Endothelial cell of umbilical vein (primary cell): Measurements from ENCODE around the gene CPLANE2. TPM values are rescaled to one million over a fixed set of nuclear protein-coding genes. Genes with fewer than 3 reads are reported as not detected.

Source experiments
- BruUV-seq: library from RNA; stranded (reverse); fragments of 400-500 nt; replicated peaks from 2 replicates; lab custom pipeline; 2021; lab: Mats Ljungman, UMichigan
- CTCF ChIA-PET: fragments of 300-600, 350-600 bp; sonication (Branson Sonifier 250); formaldehyde crosslinking; loops from one replicate; lab custom pipeline; 2021; ENCODE audit warnings: antibody characterized with exemption, inconsistent platforms; lab: Charles Lee
- POLR2A ChIA-PET: fragments of 300-600, 350-600 bp; sonication (Branson Sonifier 250); formaldehyde crosslinking; loops from one replicate; lab custom pipeline; 2021; ENCODE audit warnings: antibody characterized with exemption, inconsistent platforms; lab: Charles Lee
- DNase-seq: peaks from one replicate; pipeline ENCODE4 v3.0.0-alpha.2; 2011; ENCODE audit warnings: low read depth, low spot score
- FAIRE-seq: peaks from 2 replicates; lab custom pipeline; 2011; peaks lifted over from hg19 to GRCh38; lab: Jason Lieb, UNC
- H2AFZ ChIP-seq: 2 replicates; pipeline ENCODE4 v1.6.0; 2012; ENCODE audit warnings: low read depth, low read length, control low read depth, inconsistent platforms
- H3K27ac ChIP-seq: 2 replicates; pipeline ENCODE4 v1.5.1; 2011; ENCODE audit warnings: low read depth, mild to moderate bottlenecking, control low read depth, low read length, moderate library complexity; ENCODE audit not compliant: insufficient read depth
- H3K27me3 ChIP-seq, 2 experiments: 2 replicates each; pipeline versions ENCODE4 v1.6.0 to v1.6.1; 2011; ENCODE audit warnings: low read length in 2 of 2, mixed read lengths in 1 of 2; ENCODE audit not compliant: control insufficient read depth in 2 of 2, insufficient read depth in 2 of 2
- H3K36me3 ChIP-seq, 2 experiments: 2 replicates in 1 of 2; 3 replicates in 1 of 2; pipeline ENCODE4 v1.5.1; 2011; ENCODE audit warnings: low read length in 2 of 2, mild to moderate bottlenecking in 1 of 2, moderate library complexity in 1 of 2; ENCODE audit not compliant: control insufficient read depth in 2 of 2, insufficient read depth in 2 of 2; ENCODE audit errors: extremely low read depth in 1 of 2
- H3K4me1 ChIP-seq: 3 replicates; pipeline ENCODE4 v1.5.1; 2011; ENCODE audit warnings: mild to moderate bottlenecking, low read length; ENCODE audit not compliant: control insufficient read depth, insufficient read depth; ENCODE audit errors: extremely low read depth
- H3K4me2 ChIP-seq: 2 replicates; pipeline ENCODE4 v1.6.1; 2011; ENCODE audit warnings: low read length, control low read depth, mixed read lengths; ENCODE audit not compliant: insufficient read depth
- H3K4me3 ChIP-seq, 3 experiments: fragments of 200-600 bp in 1 of 3; sonication (generic), shearing (Covaris generic) in 1 of 3; replicated peaks in 1 of 3; 2 replicates each; pipeline ENCODE4 v1.5.1; 2011 to 2016; ENCODE audit warnings: control low read depth in 3 of 3, low read length in 3 of 3, mild to moderate bottlenecking in 2 of 3, inconsistent platforms in 1 of 3, low read depth in 1 of 3, moderate library complexity in 1 of 3; ENCODE audit not compliant: insufficient read depth in 1 of 3
- H3K79me2 ChIP-seq: 2 replicates; pipeline ENCODE4 v1.6.0; 2012; ENCODE audit warnings: low read length, inconsistent platforms; ENCODE audit not compliant: control insufficient read depth, insufficient read depth
- H3K9ac ChIP-seq: replicated peaks from 2 replicates; pipeline ENCODE3; 2011; ENCODE audit warnings: low read length, control low read depth; ENCODE audit not compliant: insufficient read depth; ENCODE audit errors: extremely low read depth
- H3K9me1 ChIP-seq: replicated peaks from 3 replicates; pipeline ENCODE4 v1.6.0; 2011; ENCODE audit warnings: mild to moderate bottlenecking, low read length; ENCODE audit not compliant: control insufficient read depth, insufficient read depth; ENCODE audit errors: extremely low read depth
- H3K9me3 ChIP-seq: replicated peaks from 2 replicates; pipeline ENCODE4 v1.5.1; 2012; ENCODE audit warnings: low read length, inconsistent platforms; ENCODE audit not compliant: control insufficient read depth, insufficient read depth
- H4K20me1 ChIP-seq: replicated peaks from 2 replicates; pipeline ENCODE3; 2011; ENCODE audit warnings: mild to moderate bottlenecking, low read length; ENCODE audit not compliant: control insufficient read depth, insufficient read depth; ENCODE audit errors: extremely low read depth
- CTCF ChIP-seq, 2 donors: IDR thresholded peaks; 1 replicate in 1 of 2; 2 replicates in 1 of 2; pipeline ENCODE4 v1.5.1; 2011; ENCODE audit warnings: low read length in 2 of 2, mild to moderate bottlenecking in 2 of 2, moderate library complexity in 2 of 2, control low read depth in 1 of 2, inconsistent platforms in 1 of 2, low read depth in 1 of 2; ENCODE audit not compliant: insufficient read depth in 1 of 2; ENCODE audit errors: extremely low read depth in 1 of 2
- EZH2 ChIP-seq: IDR thresholded peaks from 2 replicates; pipeline ENCODE4 v1.6.1; 2012; ENCODE audit warnings: borderline replicate concordance, low read depth, mild to moderate bottlenecking, moderate library complexity, low read length, inconsistent platforms; ENCODE audit not compliant: severe bottlenecking
- FOS ChIP-seq: IDR thresholded peaks from 2 replicates; pipeline ENCODE4 v1.6.1; 2011; ENCODE audit warnings: mild to moderate bottlenecking, low read length, moderate library complexity, borderline replicate concordance; ENCODE audit not compliant: insufficient read depth
- GATA2 ChIP-seq: IDR thresholded peaks from 2 replicates; pipeline ENCODE4 v1.7.0; 2011; ENCODE audit warnings: low read depth, mild to moderate bottlenecking, moderate library complexity, mixed read lengths, low read length; ENCODE audit not compliant: insufficient read length, insufficient read depth
- JUN ChIP-seq: IDR thresholded peaks from 2 replicates; pipeline ENCODE4 v1.6.1; 2011; ENCODE audit warnings: borderline replicate concordance, low read depth; ENCODE audit not compliant: insufficient read length, insufficient read depth
- MAX ChIP-seq: IDR thresholded peaks from 2 replicates; pipeline ENCODE4 v1.6.1; 2011; ENCODE audit not compliant: insufficient read depth, insufficient read length
- MYC ChIP-seq: IDR thresholded peaks from one replicate; pipeline ENCODE4 v1.6.1; 2011; ENCODE audit warnings: mild to moderate bottlenecking, low read depth, low read length
- POLR2A ChIP-seq: IDR thresholded peaks from 2 replicates; pipeline ENCODE4 v1.6.1; 2012; ENCODE audit warnings: low read depth, mild to moderate bottlenecking, control low read depth, low read length
- POLR2AphosphoS5 ChIP-seq: IDR thresholded peaks from 2 replicates; pipeline ENCODE4 v1.6.1; 2012; ENCODE audit warnings: low read depth, mild to moderate bottlenecking, control low read depth, low read length, moderate library complexity; ENCODE audit not compliant: insufficient read depth
- dilution Hi-C: fragments of 300-500 bp; cut with MboI; formaldehyde crosslinking; loops from one replicate; pipeline ENCODE4 v1.15.0; 2019; ENCODE audit warnings: low sequenced_read_pairs; ENCODE audit not compliant: extremely low pct_ligation_motif_present
- intact Hi-C: fragments of 100-400 bp; cut with micrococcal nuclease; formaldehyde crosslinking; loops from one replicate; pipeline ENCODE4 v1.10.0; 2022
- polyA plus RNA-seq, 4 experiments: library from polyadenylated mRNA; depleted of rRNA in 3 of 4; stranded (reverse) in 3 of 4; unstranded in 1 of 4; fragments of >200 nt; gene quantifications; 2 replicates each; pipeline versions ENCODE4 v1.2.1 to v1.2.3, GENCODE V29; 2011 to 2012; ENCODE audit warnings: missing spikeins in 1 of 4
- total RNA-seq: library from RNA; stranded (reverse); gene quantifications from 2 replicates; pipeline ENCODE4 v1.2.3, GENCODE V29; 2021

Gene CPLANE2
- total and polyA plus RNA-seq, 2 donors (not counting 3 experiments of a cell fraction or from before 2014, with no cell fraction given): 3.9 to 4.6 TPM

GRCh38 chr1:16251381-16251780 lies 14.4 kb upstream of the CPLANE2 start:
- no peak for FAIRE-seq
- Histone ChIP-seq H3K27me3 (no peaks in the 10 kb centered on the region), H2AFZ (no peak overlapping the region), H3K4me3 (no peak overlapping the region), H3K4me2 (no peak overlapping the region), H3K9me3 (no peaks in the 10 kb centered on the region), H3K36me3 (peaks cover 12 to 22% of the 10 kb centered on the region in 2 experiments), H3K4me1 (peaks cover 29% of the 10 kb centered on the region), H3K9ac (no peak overlapping the region), H4K20me1 (no peaks in the 10 kb centered on the region), H3K27ac (no peak overlapping the region), H3K9me1 (no peaks in the 10 kb centered on the region), H3K79me2 (no peaks in the 10 kb centered on the region)
- dilution Hi-C loops (no loop called here), intact Hi-C loops (no loop called here)
- no peak for DNase-seq
- no TSS peak for BruUV-seq
- TF ChIP-seq MAX (no peak), JUN (no peak), MYC (no peak), POLR2AphosphoS5 (no peak), EZH2 (no peak), CTCF (IDR thresholded peaks at IDR 0.05; ENCODE audit: extremely low read depth in 1 of 2, insufficient read depth in 1 of 2, low read depth in 1 of 2, low read length in 2 of 2) (no peak), GATA2 (no peak), POLR2A (no peak), FOS (no peak)
- ChIA-PET POLR2A (interaction anchor here (0.5 kb wide), 1 partner anchor 98 kb away, joined by 3 read pairs; no protein-coding TSS in a partner anchor), CTCF (no interaction called here)
